ENCODE data around the gene MAP1B.

MAP1B gene

GRCh38 chr5:72231991-72232703, 124.9 kb downstream of the MAP1B start:
- Histone ChIP-seq H3K27me3 (ENCODE audit: control insufficient read depth, insufficient read depth, low read length) (no peaks in the 10 kb centered on the region), H3K9ac (ENCODE audit: low read length) (no peak overlapping the region), H3K4me1 (ENCODE audit: control insufficient read depth, insufficient read depth, low read length) (no peaks in the 10 kb centered on the region), H3K36me3 (ENCODE audit: control insufficient read depth, insufficient read depth, low read length) (no peaks in the 10 kb centered on the region), H3K4me3 (ENCODE audit: low read length) (no peak overlapping the region), H3K27ac (ENCODE audit: low read depth, low read length) (no peak overlapping the region)

- Histone ChIP-seq H3K4me3 (ENCODE audit: low read length) (no peak overlapping the region), H3K4me1 (ENCODE audit: control insufficient read depth, insufficient read depth, low read length) (no peaks in the 10 kb centered on the region), H3K36me3 (ENCODE audit: control insufficient read depth, insufficient read depth, low read length) (no peaks in the 10 kb centered on the region), H3K27me3 (ENCODE audit: control insufficient read depth, insufficient read depth, low read length) (no peaks in the 10 kb centered on the region), H3K9ac (ENCODE audit: low read length) (no peak overlapping the region), H3K27ac (ENCODE audit: low read depth, low read length) (no peak overlapping the region)
These were observed 125.6 kb downstream of the MAP1B start for GRCh38 chr5:72232838-72233237.

- Histone ChIP-seq H3K36me3 (ENCODE audit: control insufficient read depth, insufficient read depth, low read length) (no peaks in the 10 kb centered on the region), H3K27me3 (ENCODE audit: control insufficient read depth, insufficient read depth, low read length) (no peaks in the 10 kb centered on the region), H3K27ac (ENCODE audit: low read depth, low read length) (no peak overlapping the region), H3K4me3 (ENCODE audit: low read length) (no peak overlapping the region), H3K9ac (ENCODE audit: low read length) (no peak overlapping the region), H3K4me1 (ENCODE audit: control insufficient read depth, insufficient read depth, low read length) (no peaks in the 10 kb centered on the region)
These were observed 126.6 kb downstream of the MAP1B start for GRCh38 chr5:72233835-72234234.

- no peak overlapping the region for H3K27ac ChIP-seq (ENCODE audit: low read depth, low read length)
- H3K27me3 ChIP-seq (ENCODE audit: control insufficient read depth, insufficient read depth, low read length) = no peaks in the 10 kb centered on the region
- no peak overlapping the region for H3K4me3 ChIP-seq (ENCODE audit: low read length)
- no peaks in the 10 kb centered on the region for H3K4me1 ChIP-seq (ENCODE audit: control insufficient read depth, insufficient read depth, low read length)
- no peak overlapping the region for H3K9ac ChIP-seq (ENCODE audit: low read length)
- H3K36me3 ChIP-seq (ENCODE audit: control insufficient read depth, insufficient read depth, low read length) = no peaks in the 10 kb centered on the region
These were observed 127.0 kb downstream of the MAP1B start for GRCh38 chr5:72234265-72234700.

GRCh38 chr5:72234868-72235267, 127.6 kb downstream of the MAP1B start:
- no peak overlapping the region for H3K9ac ChIP-seq (ENCODE audit: low read length)
- no peak overlapping the region for H3K27ac ChIP-seq (ENCODE audit: low read depth, low read length)
- H3K4me3 ChIP-seq (ENCODE audit: low read length) = no peak overlapping the region

GRCh38 chr5:72235725-72236124, 128.4 kb downstream of the MAP1B start:
- Histone ChIP-seq H3K9ac (ENCODE audit: low read length) (no peak overlapping the region), H3K4me1 (ENCODE audit: control insufficient read depth, insufficient read depth, low read length) (no peaks in the 10 kb centered on the region), H3K27me3 (ENCODE audit: control insufficient read depth, insufficient read depth, low read length) (no peaks in the 10 kb centered on the region), H3K36me3 (ENCODE audit: control insufficient read depth, insufficient read depth, low read length) (no peaks in the 10 kb centered on the region), H3K27ac (ENCODE audit: low read depth, low read length) (no peak overlapping the region), H3K4me3 (ENCODE audit: low read length) (no peak overlapping the region)

More at GRCh38 chr5:72234868-72235267, 127.6 kb downstream of the MAP1B start:
- no peaks in the 10 kb centered on the region for H3K4me1 ChIP-seq (ENCODE audit: control insufficient read depth, insufficient read depth, low read length)
- H3K27me3 ChIP-seq (ENCODE audit: control insufficient read depth, insufficient read depth, low read length) = no peaks in the 10 kb centered on the region
- H3K36me3 ChIP-seq (ENCODE audit: control insufficient read depth, insufficient read depth, low read length) = no peaks in the 10 kb centered on the region

GRCh38 chr5:72237415-72237814, 130.1 kb downstream of the MAP1B start:
- H3K4me1 ChIP-seq (ENCODE audit: control insufficient read depth, insufficient read depth, low read length) = no peaks in the 10 kb centered on the region
- H3K27me3 ChIP-seq (ENCODE audit: control insufficient read depth, insufficient read depth, low read length) = no peaks in the 10 kb centered on the region
- H3K36me3 ChIP-seq (ENCODE audit: control insufficient read depth, insufficient read depth, low read length) = no peaks in the 10 kb centered on the region
- no peak overlapping the region for H3K4me3 ChIP-seq (ENCODE audit: low read length)
- H3K9ac ChIP-seq (ENCODE audit: low read length) = no peak overlapping the region
- no peak overlapping the region for H3K27ac ChIP-seq (ENCODE audit: low read depth, low read length)

- no peaks in the 10 kb centered on the region for H3K4me1 ChIP-seq (ENCODE audit: control insufficient read depth, insufficient read depth, low read length)
- H3K36me3 ChIP-seq (ENCODE audit: control insufficient read depth, insufficient read depth, low read length) = no peaks in the 10 kb centered on the region
- no peak overlapping the region for H3K27ac ChIP-seq (ENCODE audit: low read depth, low read length)
- H3K4me3 ChIP-seq (ENCODE audit: low read length) = no peak overlapping the region
- no peak overlapping the region for H3K9ac ChIP-seq (ENCODE audit: low read length)
- no peaks in the 10 kb centered on the region for H3K27me3 ChIP-seq (ENCODE audit: control insufficient read depth, insufficient read depth, low read length)
These were observed 130.6 kb downstream of the MAP1B start for GRCh38 chr5:72237879-72238278.

GRCh38 chr5:72238712-72239445, 131.6 kb downstream of the MAP1B start:
- Histone ChIP-seq H3K27ac (ENCODE audit: low read depth, low read length) (no peak overlapping the region), H3K9ac (ENCODE audit: low read length) (no peak overlapping the region), H3K4me1 (ENCODE audit: control insufficient read depth, insufficient read depth, low read length) (no peaks in the 10 kb centered on the region), H3K27me3 (ENCODE audit: control insufficient read depth, insufficient read depth, low read length) (no peaks in the 10 kb centered on the region), H3K36me3 (ENCODE audit: control insufficient read depth, insufficient read depth, low read length) (no peaks in the 10 kb centered on the region), H3K4me3 (ENCODE audit: low read length) (no peak overlapping the region)

GRCh38 chr5:72241346-72242003, 134.2 kb downstream of the MAP1B start:
- Histone ChIP-seq H3K9ac (ENCODE audit: low read length) (no peak overlapping the region), H3K4me3 (ENCODE audit: low read length) (no peak overlapping the region), H3K4me1 (ENCODE audit: control insufficient read depth, insufficient read depth, low read length) (peaks cover 15% of the 10 kb centered on the region), H3K36me3 (ENCODE audit: control insufficient read depth, insufficient read depth, low read length) (no peaks in the 10 kb centered on the region), H3K27ac (ENCODE audit: low read depth, low read length) (no peak overlapping the region), H3K27me3 (ENCODE audit: control insufficient read depth, insufficient read depth, low read length) (no peaks in the 10 kb centered on the region)

GRCh38 chr5:72242796-72243475, 135.7 kb downstream of the MAP1B start:
- H3K9ac ChIP-seq (ENCODE audit: low read length) = no peak overlapping the region
- no peaks in the 10 kb centered on the region for H3K36me3 ChIP-seq (ENCODE audit: control insufficient read depth, insufficient read depth, low read length)
- peaks cover 27% of the 10 kb centered on the region for H3K4me1 ChIP-seq (ENCODE audit: control insufficient read depth, insufficient read depth, low read length)
- no peaks in the 10 kb centered on the region for H3K27me3 ChIP-seq (ENCODE audit: control insufficient read depth, insufficient read depth, low read length)
- no peak overlapping the region for H3K4me3 ChIP-seq (ENCODE audit: low read length)
- no peak overlapping the region for H3K27ac ChIP-seq (ENCODE audit: low read depth, low read length)

GRCh38 chr5:72243706-72244105, 136.4 kb downstream of the MAP1B start:
- Histone ChIP-seq H3K27ac (ENCODE audit: low read depth, low read length) (no peak overlapping the region), H3K4me1 (ENCODE audit: control insufficient read depth, insufficient read depth, low read length) (peaks cover 30% of the 10 kb centered on the region)

More at GRCh38 chr5:72243706-72244105, 136.4 kb downstream of the MAP1B start:
- Histone ChIP-seq H3K4me3 (ENCODE audit: low read length) (no peak overlapping the region), H3K36me3 (ENCODE audit: control insufficient read depth, insufficient read depth, low read length) (no peaks in the 10 kb centered on the region), H3K9ac (ENCODE audit: low read length) (no peak overlapping the region), H3K27me3 (ENCODE audit: control insufficient read depth, insufficient read depth, low read length) (no peaks in the 10 kb centered on the region)
